ENCODE results near the gene DDX49.
"Not testable (repeated sequence)": the region's sequence is repeated elsewhere in the genome, so short reads cannot be mapped to it uniquely, and the experiment has no call there.

DDX49 gene

GRCh38 chr19:18895038-18895823, 24.3 kb upstream of the DDX49 start:
- no peak for DNase-seq (ENCODE audit: low read depth in 2 of 2)

GRCh38 chr19:18895824-18896341, 23.6 kb upstream of the DDX49 start, which contains the start of gene CERS1:
Gene CERS1, minus strand, starts transcription at chr19:18896158. Its CDS starts 86 bp downstream, at chr19:18896072.
- no peak for DNase-seq (ENCODE audit: low read depth in 2 of 2)

DNA sequence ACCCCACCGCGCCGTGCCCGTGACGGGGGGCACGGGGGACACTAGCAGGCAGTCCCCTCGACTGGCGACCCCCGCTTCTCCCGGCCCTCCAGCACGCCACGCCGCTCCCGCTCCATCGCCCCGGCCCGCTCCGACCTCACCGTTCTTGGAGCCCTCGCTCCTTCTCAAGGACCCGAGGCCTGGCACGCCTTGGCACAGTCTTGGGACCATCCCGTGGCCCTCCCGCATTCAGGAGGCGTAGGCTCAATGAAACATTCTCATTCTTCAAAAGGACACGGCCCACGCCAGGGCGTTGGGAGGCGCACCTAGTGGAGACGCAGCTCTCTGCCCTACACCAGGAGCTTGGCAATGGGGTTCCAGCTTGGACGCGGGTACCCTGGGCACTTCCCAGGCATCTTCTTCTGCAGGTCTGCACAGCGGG, 23.1 kb upstream of the DDX49 start:
- no peak for DNase-seq (ENCODE audit: low read depth in 2 of 2)

DNA sequence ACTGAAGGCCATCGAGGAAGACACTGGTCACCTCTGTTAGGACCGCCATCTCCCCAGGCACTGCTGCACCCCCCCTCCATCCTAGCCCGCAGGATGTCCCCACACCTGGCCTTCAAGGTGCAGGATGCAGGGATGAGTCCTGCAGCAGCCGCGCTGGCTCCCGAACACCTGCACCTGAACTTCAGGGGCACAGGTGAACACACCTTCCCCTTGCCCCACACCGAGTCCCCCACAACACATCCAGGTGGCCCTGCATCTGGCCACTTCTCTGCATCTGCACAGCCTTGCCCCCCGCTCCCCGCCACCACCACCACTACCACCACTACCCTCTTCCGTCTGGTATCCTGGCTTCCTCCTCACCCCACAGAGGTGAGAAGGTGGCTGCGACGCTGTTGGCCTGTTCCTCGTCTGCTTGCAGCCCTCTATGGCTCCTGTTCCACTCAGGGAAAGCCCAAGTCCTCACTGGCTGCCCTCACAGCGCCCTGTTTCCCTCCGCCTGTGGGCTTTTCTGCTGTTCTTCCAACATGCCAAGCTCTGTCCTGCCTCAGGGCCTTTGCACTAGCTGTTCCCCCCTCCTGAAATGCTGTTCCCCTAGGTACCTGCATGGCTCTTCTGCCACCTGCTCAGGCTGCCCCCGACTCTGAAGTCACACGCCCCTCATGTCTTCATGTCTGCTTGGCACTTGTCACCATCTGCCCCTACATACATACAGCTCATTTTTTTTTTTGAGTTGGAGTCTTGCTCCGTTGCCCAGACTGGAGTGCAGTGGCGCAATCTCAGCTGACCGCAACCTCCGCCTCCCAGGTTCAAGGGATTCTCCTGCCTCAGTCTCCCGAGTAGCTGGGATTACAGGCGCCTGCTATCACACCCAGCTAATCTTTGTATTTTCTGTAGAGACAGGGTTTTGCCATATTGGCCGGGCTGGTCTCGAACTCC, 22.2 kb upstream of the DDX49 start:
- no peak for DNase-seq (ENCODE audit: low read depth in 2 of 2)

DNA sequence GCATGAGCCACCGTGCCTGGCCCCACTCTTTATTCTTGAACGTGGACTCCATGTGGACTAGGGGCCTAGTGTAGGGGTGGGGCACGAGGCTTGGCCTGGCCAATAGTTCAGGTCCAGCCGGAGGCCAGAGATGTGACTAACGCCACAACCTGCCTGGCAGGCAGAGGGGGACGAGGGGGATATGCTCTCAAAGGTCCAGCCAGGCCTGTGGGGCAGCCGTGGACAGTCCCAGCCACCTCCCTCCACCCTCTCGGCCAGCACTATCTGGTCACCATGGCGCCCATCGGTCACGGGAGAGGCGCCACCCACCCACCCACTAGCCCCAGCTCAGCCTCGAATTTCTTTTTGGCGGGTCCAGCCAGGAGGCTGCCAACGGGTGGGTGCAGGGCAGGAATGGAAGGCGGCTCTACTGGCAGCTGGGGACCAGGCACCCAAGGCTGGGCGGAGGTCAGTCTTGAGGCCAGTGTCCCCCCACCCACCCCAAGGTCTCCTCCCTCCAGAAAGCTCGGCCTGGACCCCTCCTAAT, 21.4 kb upstream of the DDX49 start:
- DNase-seq (ENCODE audit: low read depth in 2 of 2), result no peak

DNA sequence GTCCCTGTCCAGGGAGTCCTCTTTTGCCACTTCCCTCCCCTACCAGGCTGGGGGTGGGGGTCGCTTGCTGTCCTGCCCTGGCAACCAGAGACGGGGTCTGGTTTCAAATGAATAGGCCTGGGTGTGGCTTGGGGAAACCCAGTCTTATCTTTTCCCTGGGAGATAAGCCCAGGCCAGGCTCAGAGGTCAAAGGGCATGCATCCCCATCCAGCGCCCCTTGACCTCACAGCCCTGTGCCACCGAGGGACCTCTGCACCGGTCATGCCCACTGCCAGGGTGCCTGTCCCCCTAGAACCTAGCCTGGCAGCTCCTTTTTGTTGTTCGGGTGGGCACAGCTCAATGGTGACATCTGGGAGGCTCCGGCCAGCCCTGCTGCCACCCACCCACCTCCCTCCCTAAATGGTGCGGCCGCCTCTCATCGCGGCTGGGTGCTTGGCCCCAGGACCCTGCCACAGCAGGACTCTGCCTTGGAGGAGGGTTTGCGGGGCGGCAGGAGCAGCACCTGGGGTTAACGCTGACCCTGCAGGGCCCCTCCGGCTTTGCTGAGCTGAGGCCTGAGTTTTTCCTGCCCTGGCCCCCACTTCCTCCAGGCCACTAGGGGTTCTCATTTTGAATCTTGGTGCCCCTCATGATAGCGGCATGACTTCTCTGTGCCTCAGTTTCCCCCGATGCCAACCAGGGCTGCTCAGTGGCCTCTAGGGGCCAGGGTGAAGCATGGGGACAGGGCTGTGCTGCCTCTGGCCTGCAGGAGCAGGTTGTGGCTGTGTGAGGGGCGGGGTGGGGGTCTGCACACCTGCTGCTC, 20.7 kb upstream of the DDX49 start:
- no peak for DNase-seq (ENCODE audit: low read depth in 2 of 2)

GRCh38 chr19:18899624-18900560, 19.6 kb upstream of the DDX49 start:
- DNase-seq (ENCODE audit: low read depth in 2 of 2), result no peak

DNA sequence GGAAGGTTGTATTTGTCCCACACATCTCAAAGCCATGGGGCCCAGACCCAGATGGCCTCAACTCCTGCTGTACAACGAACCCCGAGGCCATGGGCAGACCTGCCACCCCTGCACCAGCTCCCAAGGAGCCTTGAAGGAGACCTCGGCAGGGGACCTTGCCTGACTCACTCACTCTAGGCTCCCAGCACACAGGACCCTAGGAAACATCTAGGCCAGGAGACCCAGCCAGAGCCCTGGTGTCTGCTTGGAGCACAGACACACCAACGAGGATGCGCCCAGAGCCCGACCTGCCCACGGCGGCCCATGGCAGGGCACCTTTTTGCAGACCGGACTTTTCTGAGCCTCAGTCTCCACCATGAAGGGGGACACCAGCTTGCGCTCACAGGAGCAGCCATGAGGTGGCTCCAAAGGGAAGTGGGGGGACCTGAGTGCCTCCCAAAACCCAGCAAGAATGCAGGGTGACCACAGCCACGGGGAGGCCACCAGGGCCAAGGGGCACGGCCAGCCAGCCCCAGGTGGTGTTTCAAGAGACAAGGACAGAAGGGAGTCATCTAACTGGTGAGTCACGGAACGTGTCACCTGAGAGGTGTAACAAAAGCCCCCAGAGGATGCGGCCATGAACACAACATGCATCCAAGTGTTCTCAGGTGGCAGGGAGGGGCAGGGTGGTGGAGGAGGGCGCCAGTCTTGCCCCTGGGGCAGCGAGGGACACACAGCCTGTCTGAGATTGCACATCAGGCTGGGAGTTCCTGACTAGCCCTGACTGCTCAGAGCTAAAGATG, 18.6 kb upstream of the DDX49 start:
- DNase-seq (ENCODE audit: low read depth in 2 of 2), result no peak

DNA sequence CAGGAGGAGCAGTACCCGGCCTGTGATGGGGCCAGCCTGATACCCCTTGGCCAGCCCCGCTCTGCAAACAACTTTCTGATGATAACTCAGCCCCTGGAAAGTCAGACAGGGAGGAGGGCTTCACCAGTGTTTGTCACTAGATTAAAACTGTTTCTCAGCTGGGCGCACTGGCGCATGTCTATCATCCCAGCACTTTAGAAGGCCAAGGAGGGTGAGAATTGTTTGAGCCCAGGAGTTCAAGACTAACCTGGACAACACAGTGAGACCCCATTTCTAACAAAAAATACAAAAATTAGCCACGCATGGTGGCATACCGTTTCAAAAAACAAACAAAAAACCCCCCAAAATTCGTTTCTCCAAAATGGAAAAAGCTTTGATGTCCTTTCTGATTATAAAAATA, 18.0 kb upstream of the DDX49 start:
- DNase-seq (ENCODE audit: low read depth in 2 of 2), result no peak

GRCh38 chr19:18902519-18902918, 17.0 kb upstream of the DDX49 start:
- not testable (repeated sequence) for DNase-seq (ENCODE audit: low read depth in 2 of 2)

DNA sequence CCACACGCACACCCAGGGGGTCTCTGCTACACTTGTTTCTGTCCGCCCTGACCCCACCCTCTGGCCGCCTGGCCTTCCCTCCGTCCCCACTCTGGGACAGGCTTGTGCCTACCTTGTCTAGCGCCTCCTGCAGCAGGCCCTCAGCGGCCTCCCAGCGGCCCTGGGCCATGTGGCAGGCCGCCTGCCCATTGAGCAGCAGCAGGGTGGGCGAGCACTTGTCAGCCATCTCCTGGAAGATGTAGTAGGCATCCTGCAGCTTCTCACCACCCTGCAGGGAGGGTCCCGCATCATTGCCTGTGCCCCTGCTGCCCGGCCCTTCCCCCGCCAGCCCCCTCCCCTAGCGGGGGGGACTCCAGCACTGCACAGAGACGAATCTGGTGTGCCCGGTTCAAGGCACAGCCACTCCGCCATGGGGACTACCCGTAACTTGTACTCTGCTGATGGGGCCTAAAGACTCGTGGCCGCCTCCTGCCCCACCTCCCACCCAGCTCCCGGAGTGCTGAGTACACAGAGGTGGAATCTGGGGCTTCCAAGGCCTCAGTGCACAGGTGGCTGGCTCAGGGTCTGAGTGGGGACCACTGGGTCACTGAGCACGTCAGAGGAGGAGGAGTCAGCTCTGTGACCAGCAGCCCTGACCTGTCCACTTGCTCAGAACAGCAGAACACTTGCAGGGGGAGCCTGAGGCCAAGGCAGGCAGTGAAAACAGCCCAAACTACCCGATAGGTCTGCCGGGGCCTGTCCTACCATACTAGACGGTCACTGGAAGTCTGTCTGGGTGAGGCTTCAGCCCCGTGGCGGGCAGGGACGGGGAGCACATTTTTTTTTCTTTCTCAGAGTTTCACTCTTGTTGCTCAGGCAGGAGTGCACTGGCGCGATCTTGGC, 16.1 kb upstream of the DDX49 start:
- no peak for DNase-seq (ENCODE audit: low read depth in 2 of 2)

GRCh38 chr19:18904334-18905057, 15.0 kb upstream of the DDX49 start:
- DNase-seq (ENCODE audit: low read depth in 2 of 2), result no peak

DNA sequence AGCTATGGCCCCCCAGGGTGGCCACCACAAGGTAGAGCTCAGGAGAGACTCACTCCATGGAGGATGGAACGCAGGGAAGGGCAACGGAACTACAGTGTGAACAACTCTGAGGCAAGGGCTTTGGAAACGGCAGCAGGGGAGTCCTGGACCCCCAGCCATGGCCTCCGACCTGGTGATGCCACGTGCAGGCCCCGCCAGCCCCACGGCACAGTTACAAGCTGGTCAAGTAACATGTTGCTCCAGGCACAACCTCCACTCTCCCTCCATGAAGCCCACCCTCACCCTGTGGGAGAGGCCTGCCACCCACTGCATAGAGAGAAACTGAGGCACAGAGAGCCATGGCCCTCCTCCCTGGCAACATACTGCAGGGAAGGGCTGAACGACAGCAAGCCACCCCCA, 14.5 kb upstream of the DDX49 start:
- DNase-seq (ENCODE audit: low read depth in 2 of 2), result no peak

DNA sequence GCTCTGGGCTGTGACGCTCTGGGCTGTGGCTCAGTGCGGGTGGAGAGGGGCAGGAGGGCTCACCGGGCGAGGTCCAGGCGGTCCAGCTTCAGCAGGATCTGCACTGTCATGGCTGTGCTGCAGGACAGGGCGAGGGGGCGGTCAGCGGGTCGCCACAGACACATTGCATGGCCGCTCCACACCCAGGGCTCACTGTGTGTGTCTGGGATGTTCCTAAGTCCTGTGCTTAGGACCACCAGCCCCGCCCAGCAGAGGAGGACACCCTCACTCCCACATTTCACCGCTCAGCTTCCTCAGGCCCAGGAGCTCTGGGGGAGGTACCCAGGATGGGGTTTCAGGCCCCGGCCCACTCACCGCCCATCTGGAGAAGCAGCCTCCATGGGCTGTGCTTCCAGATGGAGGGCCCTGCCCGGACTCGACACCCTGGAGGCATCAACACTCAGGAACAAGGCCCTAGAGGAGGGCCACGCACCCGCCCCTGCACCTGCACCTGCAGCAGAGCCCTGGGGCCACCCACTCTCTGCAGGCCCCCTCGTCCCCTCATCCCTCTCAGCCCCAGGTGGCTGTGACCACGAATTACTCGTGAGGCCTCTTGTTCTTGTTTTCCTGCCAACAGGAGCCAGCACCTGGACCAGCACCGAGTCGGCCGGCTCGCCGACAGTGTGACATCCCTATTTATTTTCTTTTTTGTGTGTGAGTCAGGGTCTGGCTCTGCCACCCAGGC, 13.8 kb upstream of the DDX49 start:
- DNase-seq (ENCODE audit: low read depth in 2 of 2), result no peak

- no peak for DNase-seq (ENCODE audit: low read depth in 2 of 2)
Observed at GRCh38 chr19:18906605-18907519, 12.7 kb upstream of the DDX49 start.

All from fibroblast of skin of left quadriceps (primary cell).